Neuron (in vitro differentiated cells): Measurements from ENCODE around the gene LIX1L.
A peak's percentile ranks its signal among the peaks of the same experiment; 100 is the strongest.

Experiments used
- H2AFZ ChIP-seq: one replicate; pipeline ENCODE4 v1.6.1; 2013; ENCODE audit warnings: low read depth, mild to moderate bottlenecking, inconsistent platforms, low read length, moderate library complexity
- H3K27me3 ChIP-seq: one replicate; pipeline ENCODE4 v1.6.1; 2013; ENCODE audit warnings: low read length; ENCODE audit not compliant: insufficient read depth
- H3K36me3 ChIP-seq: one replicate; pipeline ENCODE4 v1.6.1; 2013; ENCODE audit warnings: low read length; ENCODE audit not compliant: insufficient read depth
- H3K4me1 ChIP-seq: one replicate; pipeline ENCODE4 v1.6.1; 2013; ENCODE audit warnings: low read length; ENCODE audit not compliant: insufficient read depth
- H3K4me3 ChIP-seq: 2 replicates; pipeline ENCODE4 v1.5.1; 2013; ENCODE audit warnings: mild to moderate bottlenecking, low read length, moderate library complexity
- H3K9me3 ChIP-seq: one replicate; pipeline ENCODE4 v1.6.1; 2013; ENCODE audit warnings: low read length

The LIX1L gene

DNA sequence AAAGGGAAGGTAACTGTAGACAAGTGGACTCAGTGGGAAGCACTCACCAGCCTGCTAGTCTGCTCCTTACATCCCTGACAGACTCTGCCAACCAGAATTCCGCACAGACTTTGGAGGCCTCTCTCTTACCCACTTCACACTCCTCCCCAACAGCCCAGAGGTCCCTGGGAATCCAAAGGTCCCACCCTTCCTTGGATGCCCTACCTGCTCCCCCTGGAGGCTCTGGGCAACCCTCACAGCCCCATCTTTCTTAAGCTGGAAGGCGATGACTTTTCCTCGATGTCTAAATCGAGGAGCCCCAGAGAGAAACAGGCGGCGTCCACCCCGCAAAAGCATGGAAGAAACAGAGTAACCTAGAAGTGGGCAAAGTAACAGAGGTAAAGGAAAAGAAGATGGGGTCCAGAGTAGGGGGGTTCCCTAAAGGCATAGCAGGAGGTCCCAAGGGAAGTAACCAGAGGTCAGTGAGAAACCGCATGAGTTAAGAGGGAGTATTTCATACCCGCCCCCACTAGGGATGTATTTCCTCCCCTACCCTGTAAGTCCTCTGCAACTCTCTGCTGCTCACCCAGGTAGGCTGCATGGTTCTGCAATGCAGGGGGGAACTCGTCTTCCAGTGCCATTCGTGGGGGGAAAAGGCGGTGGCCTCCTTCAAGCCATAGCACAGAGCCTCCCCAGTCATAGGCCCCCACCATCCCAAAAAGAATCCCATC lies 56.4 kb downstream of the LIX1L start:
- H3K4me1 ChIP-seq: peaks cover 14% of the 10 kb centered on the region
- H3K36me3 ChIP-seq: no peaks in the 10 kb centered on the region
- H3K4me3 ChIP-seq: no peak overlapping the region

DNA sequence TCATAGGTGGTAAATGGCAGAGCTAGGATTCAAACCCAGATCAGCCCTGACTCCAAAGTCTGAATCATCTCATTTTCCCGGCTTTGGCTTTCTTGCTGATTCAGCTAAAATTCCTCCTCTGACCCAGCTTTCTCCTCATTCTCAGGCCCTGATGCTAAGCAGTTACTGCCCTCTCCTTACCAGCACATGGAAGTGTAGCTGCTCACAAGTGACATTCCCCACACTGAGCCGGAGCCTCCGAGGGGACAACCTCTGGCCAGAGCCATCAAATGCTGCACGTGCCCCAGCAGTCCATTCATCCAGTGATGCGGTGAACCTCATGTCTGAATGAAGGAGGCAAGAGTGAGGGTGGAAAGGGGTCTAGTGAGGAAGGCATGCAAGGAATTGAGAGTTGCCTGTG lies 59.1 kb downstream of the LIX1L start:
- no peak overlapping the region for H2AFZ ChIP-seq
- peaks cover 5% of the 10 kb centered on the region for H3K27me3 ChIP-seq
- H3K9me3 ChIP-seq: no peaks in the 10 kb centered on the region
- no peaks in the 10 kb centered on the region for H3K36me3 ChIP-seq
- H3K4me3 ChIP-seq: no peak overlapping the region
- H3K4me1 ChIP-seq: peaks cover 14% of the 10 kb centered on the region

More for the DNA sequence above, 56.4 kb downstream of the LIX1L start:
- Histone ChIP-seq H3K27me3 (no peaks in the 10 kb centered on the region), H3K9me3 (no peaks in the 10 kb centered on the region), H2AFZ (no peak overlapping the region)

GRCh38 chr1:145897969-145898368 lies 59.8 kb downstream of the LIX1L start:
- H2AFZ ChIP-seq: no peak overlapping the region
- H3K4me3 ChIP-seq: no peak overlapping the region
- no peaks in the 10 kb centered on the region for H3K36me3 ChIP-seq
- peaks cover 5% of the 10 kb centered on the region for H3K27me3 ChIP-seq
- H3K9me3 ChIP-seq: no peaks in the 10 kb centered on the region
- peaks cover 14% of the 10 kb centered on the region for H3K4me1 ChIP-seq

DNA sequence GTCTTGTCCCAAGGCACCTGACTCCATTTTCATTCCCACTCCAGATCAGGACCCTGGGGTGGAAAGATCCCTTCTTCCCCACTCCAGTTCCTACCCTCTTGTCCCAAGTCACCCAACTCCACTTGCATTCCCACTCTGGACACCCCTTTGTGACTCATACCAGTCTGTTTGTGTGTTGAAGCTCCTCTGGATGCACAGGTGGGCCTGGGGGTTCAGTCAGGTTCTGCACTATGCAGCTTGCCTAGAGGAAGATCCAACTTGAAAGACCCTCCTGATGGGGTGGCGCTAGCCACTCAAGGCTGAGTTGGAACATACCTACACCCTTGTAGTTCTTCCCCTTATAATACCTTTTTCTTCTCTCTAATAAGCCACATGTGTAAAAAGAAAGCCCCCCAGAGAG lies 62.3 kb downstream of the LIX1L start:
- Histone ChIP-seq H3K4me1 (peaks cover 21% of the 10 kb centered on the region), H3K9me3 (no peaks in the 10 kb centered on the region), H3K27me3 (peaks cover 5% of the 10 kb centered on the region), H3K4me3 (no peak overlapping the region), H2AFZ (no peak overlapping the region), H3K36me3 (no peaks in the 10 kb centered on the region)

- Histone ChIP-seq H3K36me3 (no peaks in the 10 kb centered on the region), H3K9me3 (no peaks in the 10 kb centered on the region), H3K4me3 (no peak overlapping the region)
Observed at GRCh38 chr1:145893306-145894055, 64.3 kb downstream of the LIX1L start.

DNA sequence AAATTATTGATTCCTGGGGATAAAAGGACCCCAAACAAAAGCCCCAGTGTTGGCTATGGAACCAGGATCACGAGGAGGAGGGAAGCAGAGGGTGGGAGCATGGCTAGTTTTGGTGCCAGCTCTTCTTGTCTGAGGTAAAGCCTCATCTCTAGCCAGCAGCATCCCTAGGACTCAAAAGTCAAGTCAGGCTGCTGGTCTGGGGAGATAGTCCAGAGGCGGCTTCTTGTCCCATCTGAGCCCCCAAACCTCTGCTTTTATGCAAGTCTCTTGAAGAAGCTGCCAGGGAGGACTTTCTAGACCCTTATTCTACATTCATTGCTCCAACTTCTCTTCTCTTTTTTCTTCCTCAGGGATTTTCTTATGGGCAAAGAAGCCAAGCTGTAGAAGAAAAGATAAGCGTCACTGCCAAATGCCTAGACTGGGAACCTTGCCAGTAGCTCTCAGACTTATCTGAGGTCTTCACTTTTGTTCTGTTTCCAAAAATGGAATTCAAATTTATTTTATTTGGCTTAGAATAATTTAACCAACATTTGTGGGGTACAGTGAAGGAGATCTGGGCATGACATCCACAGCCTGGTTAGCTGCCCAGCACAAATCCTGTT lies 65.2 kb downstream of the LIX1L start:
- no peak overlapping the region for H2AFZ ChIP-seq
- H3K27me3 ChIP-seq: peaks cover 5% of the 10 kb centered on the region
- no peaks in the 10 kb centered on the region for H3K9me3 ChIP-seq
- H3K4me3 ChIP-seq: no peak overlapping the region
- no peaks in the 10 kb centered on the region for H3K36me3 ChIP-seq
- H3K4me1 ChIP-seq: peaks cover 10% of the 10 kb centered on the region

More at GRCh38 chr1:145893306-145894055, 64.3 kb downstream of the LIX1L start:
- Histone ChIP-seq H3K27me3 (peaks cover 5% of the 10 kb centered on the region), H2AFZ (no peak overlapping the region), H3K4me1 (peaks cover 15% of the 10 kb centered on the region)

GRCh38 chr1:145891587-145892485 lies 66.0 kb downstream of the LIX1L start:
- peaks cover 10% of the 10 kb centered on the region for H3K4me1 ChIP-seq
- H3K9me3 ChIP-seq: no peaks in the 10 kb centered on the region
- H3K27me3 ChIP-seq: peaks cover 6% of the 10 kb centered on the region
- no peak overlapping the region for H3K4me3 ChIP-seq
- no peaks in the 10 kb centered on the region for H3K36me3 ChIP-seq
- no peak overlapping the region for H2AFZ ChIP-seq

GRCh38 chr1:145891143-145891542 lies 66.7 kb downstream of the LIX1L start:
- Histone ChIP-seq H3K4me3 (no peak overlapping the region), H3K27me3 (peaks cover 11% of the 10 kb centered on the region), H3K4me1 (peaks cover 10% of the 10 kb centered on the region), H3K36me3 (no peaks in the 10 kb centered on the region), H2AFZ (no peak overlapping the region), H3K9me3 (no peaks in the 10 kb centered on the region)

- no peak overlapping the region for H3K4me3 ChIP-seq
- peaks cover 15% of the 10 kb centered on the region for H3K27me3 ChIP-seq
- H3K4me1 ChIP-seq: peaks cover 13% of the 10 kb centered on the region
- no peaks in the 10 kb centered on the region for H3K36me3 ChIP-seq
- no peak overlapping the region for H2AFZ ChIP-seq
- H3K9me3 ChIP-seq: no peaks in the 10 kb centered on the region
Observed at GRCh38 chr1:145889722-145890121, 68.1 kb downstream of the LIX1L start.

- no peaks in the 10 kb centered on the region for H3K9me3 ChIP-seq
- no peaks in the 10 kb centered on the region for H3K36me3 ChIP-seq
- H3K4me1 ChIP-seq: peaks cover 13% of the 10 kb centered on the region
- H2AFZ ChIP-seq: no peak overlapping the region
- H3K27me3 ChIP-seq: peaks cover 32% of the 10 kb centered on the region
- H3K4me3 ChIP-seq: no peak overlapping the region
Observed at GRCh38 chr1:145887631-145888030, 70.2 kb downstream of the LIX1L start.

GRCh38 chr1:145886816-145887215 lies 71.0 kb downstream of the LIX1L start:
- Histone ChIP-seq H3K9me3 (no peaks in the 10 kb centered on the region), H3K4me3 (no peak overlapping the region), H2AFZ (no peak overlapping the region), H3K4me1 (peaks cover 8% of the 10 kb centered on the region), H3K27me3 (peaks cover 34% of the 10 kb centered on the region), H3K36me3 (no peaks in the 10 kb centered on the region)

GRCh38 chr1:145886390-145886789 lies 71.4 kb downstream of the LIX1L start:
- Histone ChIP-seq H3K27me3 (peaks cover 36% of the 10 kb centered on the region), H3K9me3 (no peaks in the 10 kb centered on the region), H3K4me3 (peak overlapping the region; percentile 73), H3K4me1 (peaks cover 6% of the 10 kb centered on the region), H2AFZ (no peak overlapping the region), H3K36me3 (no peaks in the 10 kb centered on the region)
